SU-DHL-6 (cell line): Measurements from ENCODE around the gene SEC16A.
A peak's percentile ranks its signal among the peaks of the same experiment; 100 is the strongest.

Source experiments
- H2AFZ ChIP-seq: fragments of 200-600 bp; sonication (generic); 2 replicates; pipeline ENCODE4 v1.6.1; 2014; ENCODE audit warnings: low read depth, mild to moderate bottlenecking, moderate library complexity, mixed read lengths, antibody characterized with exemption, low read length; ENCODE audit not compliant: severe bottlenecking
- H3F3A ChIP-seq: fragments of 200-600 bp; shearing (Covaris generic); 2 replicates; pipeline ENCODE4 v1.6.0; 2016; ENCODE audit warnings: antibody characterized with exemption, mild to moderate bottlenecking; ENCODE audit not compliant: insufficient read depth
- H3K27ac ChIP-seq: fragments of 200-600 bp; sonication (generic); 2 replicates; pipeline ENCODE4 v1.5.1; 2016; ENCODE audit warnings: low read depth, mild to moderate bottlenecking, low read length, moderate library complexity, mixed read lengths
- H3K27me3 ChIP-seq: fragments of 200-600 bp; sonication (generic), shearing (Covaris generic); 2 replicates; pipeline ENCODE4 v1.6.0; 2014; ENCODE audit warnings: mild to moderate bottlenecking, low read length
- H3K36me3 ChIP-seq: fragments of 200-600 bp; sonication (generic); 2 replicates; pipeline ENCODE4 v1.6.1; 2014; ENCODE audit warnings: mild to moderate bottlenecking, low read length, mixed read lengths
- H3K4me2 ChIP-seq: fragments of 300-600, 200-600 bp; shearing (Covaris generic), sonication (generic); 2 replicates; pipeline ENCODE4 v1.6.0; 2014; ENCODE audit warnings: low read length, low read depth, mild to moderate bottlenecking; ENCODE audit not compliant: poor library complexity, severe bottlenecking
- H3K4me3 ChIP-seq: fragments of 200-600 bp; sonication (generic); 2 replicates; pipeline ENCODE4 v1.5.1; 2014; ENCODE audit warnings: antibody characterized with exemption, low read length, mild to moderate bottlenecking, mixed read lengths; ENCODE audit not compliant: insufficient read depth, poor library complexity, severe bottlenecking
- H3K79me2 ChIP-seq: fragments of 200-600 bp; sonication (generic); 2 replicates; pipeline ENCODE4 v1.6.1; 2014; ENCODE audit warnings: mild to moderate bottlenecking, low read length, moderate library complexity; ENCODE audit not compliant: insufficient read depth
- H3K9ac ChIP-seq: fragments of 200-600 bp; sonication (generic); 2 replicates; pipeline ENCODE4 v1.7.0; 2014; ENCODE audit warnings: mild to moderate bottlenecking, low read length
- H3K9me2 ChIP-seq: fragments of 200-600 bp; sonication (generic); replicated peaks from 2 replicates; pipeline ENCODE4 v1.6.1; 2014; ENCODE audit warnings: low read length; ENCODE audit not compliant: insufficient read depth
- H3K9me3 ChIP-seq: fragments of 200-600 bp; sonication (generic); 2 replicates; pipeline ENCODE4 v1.6.1; 2014; ENCODE audit warnings: low read length, mixed read lengths; ENCODE audit not compliant: insufficient read depth
- H4K20me1 ChIP-seq: fragments of 200-600 bp; sonication (generic); 2 replicates; pipeline ENCODE4 v1.6.1; 2014; ENCODE audit warnings: low read depth, mild to moderate bottlenecking, antibody characterized with exemption, low read length, moderate library complexity, mixed read lengths
- CTCF ChIP-seq: fragments of 200-600 bp; sonication (generic); IDR thresholded peaks from one replicate; pipeline ENCODE4 v1.5.1; 2017; ENCODE audit warnings: antibody characterized with exemption, mild to moderate bottlenecking, low read length, moderate library complexity; ENCODE audit not compliant: insufficient read depth, poor library complexity, severe bottlenecking
- EZH2phosphoT487 ChIP-seq: fragments of 200-600 bp; sonication (generic), shearing (Covaris generic); conservative IDR thresholded peaks from 2 replicates; pipeline ENCODE4 v1.6.1; 2018; ENCODE audit warnings: mild to moderate bottlenecking, antibody characterized with exemption, low read length, moderate library complexity, mixed read lengths

The SEC16A gene

GRCh38 chr9:136493567-136493971 is 10.7 kb upstream of the SEC16A start:
- H3K9me2 ChIP-seq, result no peaks in the 10 kb centered on the region
- no peak overlapping the region for H3K9ac ChIP-seq
- H3K36me3 ChIP-seq, result no peaks in the 10 kb centered on the region
- H2AFZ ChIP-seq, result no peak overlapping the region
- no peaks in the 10 kb centered on the region for H4K20me1 ChIP-seq
- no peak overlapping the region for H3K4me3 ChIP-seq
- no peaks in the 10 kb centered on the region for H3K9me3 ChIP-seq
- TF ChIP-seq CTCF, result no peak
- no peak for TF ChIP-seq EZH2phosphoT487
- no peaks in the 10 kb centered on the region for H3K27me3 ChIP-seq
- H3F3A ChIP-seq, result no peaks in the 10 kb centered on the region
- H3K79me2 ChIP-seq, result no peaks in the 10 kb centered on the region
- H3K27ac ChIP-seq, result no peak overlapping the region
- H3K4me2 ChIP-seq, result no peak overlapping the region

DNA sequence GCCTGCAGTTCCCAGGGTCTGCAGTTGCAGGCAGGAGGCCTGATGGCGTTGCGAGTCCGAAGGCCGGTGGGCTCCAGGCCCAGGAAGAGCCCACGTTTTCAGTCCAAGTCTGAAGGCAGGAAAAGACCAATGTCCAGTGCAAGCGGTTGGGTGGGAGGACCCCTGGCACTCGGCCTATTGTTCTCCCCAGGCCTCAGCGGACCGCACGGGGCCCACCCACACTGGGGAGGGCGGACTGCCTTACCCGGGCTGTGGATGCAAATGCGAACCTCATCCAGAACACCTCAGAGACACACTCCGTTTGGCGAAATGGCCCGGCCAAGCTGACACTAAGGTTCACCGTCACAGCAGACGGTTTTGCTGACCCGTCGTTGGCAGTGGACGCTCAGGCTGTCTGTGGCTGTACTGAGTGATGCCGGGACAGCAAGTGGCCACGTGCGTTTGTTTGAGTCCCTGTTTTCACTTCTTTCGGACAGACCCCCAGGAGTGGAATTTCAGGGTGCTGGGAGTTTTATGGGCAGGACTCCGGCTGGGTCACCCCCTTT is 10.2 kb upstream of the SEC16A start:
- Histone ChIP-seq H3F3A (no peaks in the 10 kb centered on the region), H3K36me3 (no peaks in the 10 kb centered on the region), H3K79me2 (no peaks in the 10 kb centered on the region), H3K9ac (no peak overlapping the region), H3K9me2 (no peaks in the 10 kb centered on the region), H3K4me3 (no peak overlapping the region), H3K4me2 (no peak overlapping the region), H3K9me3 (no peaks in the 10 kb centered on the region), H4K20me1 (no peaks in the 10 kb centered on the region), H3K27ac (no peak overlapping the region), H2AFZ (no peak overlapping the region), H3K27me3 (no peaks in the 10 kb centered on the region)
- TF ChIP-seq EZH2phosphoT487, result no peak

GRCh38 chr9:136489731-136490130 is 6.9 kb upstream of the SEC16A start:
- Histone ChIP-seq H3K9me3 (no peaks in the 10 kb centered on the region), H3K4me2 (no peak overlapping the region), H3K9ac (no peak overlapping the region), H3K36me3 (no peaks in the 10 kb centered on the region), H2AFZ (no peak overlapping the region), H3K27ac (no peak overlapping the region), H3K27me3 (no peaks in the 10 kb centered on the region), H3F3A (no peaks in the 10 kb centered on the region), H4K20me1 (no peaks in the 10 kb centered on the region), H3K9me2 (no peaks in the 10 kb centered on the region), H3K4me3 (no peak overlapping the region), H3K79me2 (no peaks in the 10 kb centered on the region)
- no peak for TF ChIP-seq EZH2phosphoT487
- TF ChIP-seq CTCF, result no peak

DNA sequence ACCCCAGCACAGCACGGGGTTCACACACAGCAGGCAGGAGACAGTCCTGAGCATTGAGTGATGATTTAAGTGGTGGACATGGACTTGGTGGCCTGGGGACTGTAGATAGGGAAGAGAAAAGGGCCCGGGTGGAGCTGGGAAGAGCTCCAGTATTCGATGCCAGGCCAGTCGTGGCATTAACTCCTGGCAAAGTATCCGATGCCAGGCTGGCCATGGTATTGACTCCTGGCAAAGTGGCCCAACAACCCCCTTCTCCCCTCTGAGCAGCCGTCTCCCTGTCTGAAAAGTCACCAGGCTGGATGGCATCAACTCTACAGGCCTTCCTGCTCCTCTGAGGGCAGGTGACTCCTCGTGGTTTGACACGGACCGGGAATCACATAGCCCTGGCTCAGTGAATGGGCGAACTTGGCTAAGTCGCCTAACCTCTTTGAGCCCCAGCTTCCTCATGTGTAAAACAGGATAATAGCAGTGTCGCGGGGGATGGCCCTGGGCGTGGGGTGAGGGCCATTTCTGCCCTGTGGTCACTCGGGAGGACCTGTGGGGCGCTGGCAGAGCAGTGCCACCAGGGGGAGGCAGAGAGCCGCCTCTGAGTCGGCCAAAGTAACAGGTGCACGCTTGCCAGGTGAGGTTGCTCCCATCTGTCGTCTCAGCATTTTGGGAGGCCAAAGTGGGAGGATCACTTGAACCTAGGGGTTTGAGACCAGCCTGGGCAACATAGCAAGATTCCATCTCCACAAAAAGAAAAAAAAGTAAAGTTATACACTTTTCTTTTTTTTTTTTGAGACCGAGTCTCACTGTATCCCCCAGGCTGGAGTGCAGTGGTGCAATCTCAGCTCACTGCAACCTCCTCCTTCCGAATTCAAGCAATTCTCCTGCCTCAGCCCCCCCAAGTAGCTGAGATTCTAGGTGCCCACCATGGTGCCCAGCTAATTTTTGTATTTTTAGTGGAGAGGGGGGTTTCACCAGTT is 5.7 kb upstream of the SEC16A start:
- no peaks in the 10 kb centered on the region for H3K79me2 ChIP-seq
- H3K36me3 ChIP-seq, result no peaks in the 10 kb centered on the region
- H3K27me3 ChIP-seq, result no peaks in the 10 kb centered on the region
- no peaks in the 10 kb centered on the region for H3K9me2 ChIP-seq
- H3K9me3 ChIP-seq, result no peaks in the 10 kb centered on the region
- H3K4me3 ChIP-seq, result no peak overlapping the region
- no peak overlapping the region for H3K4me2 ChIP-seq
- TF ChIP-seq CTCF (peak; percentile 93), EZH2phosphoT487 (no peak)
- H3F3A ChIP-seq, result no peaks in the 10 kb centered on the region
- no peak overlapping the region for H3K9ac ChIP-seq
- H3K27ac ChIP-seq, result no peak overlapping the region
- no peaks in the 10 kb centered on the region for H4K20me1 ChIP-seq
- H2AFZ ChIP-seq, result no peak overlapping the region
